ENCODE results near the gene IGF2. TPM values are rescaled to one million over a fixed set of nuclear protein-coding genes. Genes with fewer than 3 reads are reported as not detected.

The IGF2 gene
- total RNA-seq, 4 donors from 2014 or later = 9.9 to 26.6 (median 18.1) TPM

- Histone ChIP-seq H3K27ac (no peak overlapping the region), H3K4me1 (peaks cover 16 to 19% of the 10 kb centered on the region in 2 donors), H3K36me3 (no peaks in the 10 kb centered on the region), H3K27me3 (no peaks in the 10 kb centered on the region), H3K9me3 (no peaks in the 10 kb centered on the region), H3K4me3 (replicated peaks in 1 of 3) (no peak overlapping the region)
- DNase-seq = peak; percentile 72 to 73
- WGBS, 2 donors = 33 to 34% methylated on average over 8 to 12 of the region's 19 CpGs
- intact Hi-C loops (cut with DNase I) = loop anchor here (10.0 kb wide), 1 partner anchor 322 kb away; the partner anchor contains the start of genes SYT8 and TNNI2
- TF ChIP-seq CTCF (IDR thresholded peaks at IDR 0.05) (peak; percentile 16 to 85 (median 60)), POLR2A (IDR thresholded peaks at IDR 0.05) (no peak)
Observed at GRCh38 chr11:2156416-2157182, 17.4 kb upstream of the IGF2 start.

DNA sequence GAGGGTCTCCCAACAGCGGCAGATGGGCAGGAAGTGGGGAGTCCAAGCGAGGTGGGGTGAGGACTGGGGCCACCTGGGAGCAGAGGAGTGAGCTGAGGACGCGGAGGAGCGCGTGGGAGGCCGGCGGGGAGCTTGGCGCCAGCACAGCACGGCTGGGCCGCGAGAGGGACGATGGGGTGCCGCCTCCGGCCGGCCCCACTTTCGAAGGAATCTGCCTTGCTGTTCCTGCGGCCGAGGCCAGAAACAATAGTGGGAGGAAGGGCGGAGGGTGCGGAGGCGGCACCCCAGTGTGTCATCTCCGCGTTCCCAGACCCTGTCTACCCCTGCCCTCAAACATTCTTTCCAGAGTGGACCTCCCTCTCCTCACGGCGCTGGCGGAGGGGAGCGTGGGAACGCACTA lies 16.3 kb upstream of the IGF2 start:
- intact Hi-C loops (cut with DNase I) = loop anchor here (10.0 kb wide), 1 partner anchor 321 kb away; the partner anchor contains the start of genes SYT8 and TNNI2
- TF ChIP-seq CTCF (IDR thresholded peaks at IDR 0.05) (no peak), POLR2A (IDR thresholded peaks at IDR 0.05) (no peak)
- H3K27me3 ChIP-seq = no peaks in the 10 kb centered on the region
- H3K9me3 ChIP-seq = no peaks in the 10 kb centered on the region
- WGBS, 2 donors = 80% methylated on average over 22 to 28 of the region's 29 CpGs
- H3K27ac ChIP-seq = no peak overlapping the region
- no peaks in the 10 kb centered on the region for H3K36me3 ChIP-seq
- peaks cover 16 to 20% of the 10 kb centered on the region in 2 donors for H3K4me1 ChIP-seq
- no peak for DNase-seq
- H3K4me3 ChIP-seq (replicated peaks in 1 of 3) = no peak overlapping the region

GRCh38 chr11:2154889-2155288 lies 15.7 kb upstream of the IGF2 start:
- TF ChIP-seq CTCF (IDR thresholded peaks at IDR 0.05) = no peak
- no peak for TF ChIP-seq POLR2A (IDR thresholded peaks at IDR 0.05)
- no peak for DNase-seq

GRCh38 chr11:2154195-2154585 lies 15.0 kb upstream of the IGF2 start:
- Histone ChIP-seq H3K27ac (no peak overlapping the region), H3K27me3 (no peaks in the 10 kb centered on the region), H3K4me3 (replicated peaks in 1 of 3) (no peak overlapping the region), H3K36me3 (no peaks in the 10 kb centered on the region), H3K4me1 (peaks cover 5 to 9% of the 10 kb centered on the region in 2 donors), H3K9me3 (no peaks in the 10 kb centered on the region)
- WGBS, 2 donors = 80 to 89% methylated on average over 3 to 4 of the region's 7 CpGs
- intact Hi-C loops (cut with DNase I) = loop anchor here (5.0 to 10.0 kb wide), 3 partner anchors 272 to 462 kb away; partner anchors contain the start of genes SYT8 and TNNI2
- no peak for TF ChIP-seq CTCF (IDR thresholded peaks at IDR 0.05)
- TF ChIP-seq POLR2A (IDR thresholded peaks at IDR 0.05) = no peak
- no peak for DNase-seq

More at GRCh38 chr11:2154889-2155288, 15.7 kb upstream of the IGF2 start:
- no peaks in the 10 kb centered on the region for H3K9me3 ChIP-seq
- WGBS, 2 donors = 78 to 86% methylated on average over 13 to 16 of the region's 17 CpGs
- peaks cover 12 to 14% of the 10 kb centered on the region in 2 donors for H3K4me1 ChIP-seq
- H3K27me3 ChIP-seq = no peaks in the 10 kb centered on the region
- H3K36me3 ChIP-seq = no peaks in the 10 kb centered on the region
- intact Hi-C loops (cut with DNase I) = loop anchor here (5.0 to 10.0 kb wide), 3 partner anchors 273 to 463 kb away; partner anchors contain the start of genes SYT8 and TNNI2
- no peak overlapping the region for H3K27ac ChIP-seq
- no peak overlapping the region for H3K4me3 ChIP-seq (replicated peaks in 1 of 3)

All from thyroid gland (tissue), 4 donors.